ENCODE measurements around the gene SLC6A7. TPM values are rescaled to one million over a fixed set of nuclear protein-coding genes. Genes with fewer than 3 reads are reported as not detected.
"Not testable (repeated sequence)": the region's sequence is repeated elsewhere in the genome, so short reads cannot be mapped to it uniquely, and the experiment has no call there.

SLC6A7 gene
- total and polyA plus RNA-seq, 2 donors = under 0.01 to 0.07 TPM

- Histone ChIP-seq H3K27ac (ENCODE audit: low read depth in 1 of 2, low read length in 1 of 2) (no peak overlapping the region), H3K4me1 (ENCODE audit: control insufficient read depth in 2 of 2, insufficient read depth in 2 of 2, low read length in 2 of 2) (no peaks in the 10 kb centered on the region), H3K27me3 (ENCODE audit: control insufficient read depth in 2 of 2, insufficient read depth in 1 of 2, low read length in 1 of 2) (peaks cover 0 to 2% of the 10 kb centered on the region in 2 donors), H3K4me3 (ENCODE audit: low read length in 2 of 2) (no peak overlapping the region), H3K9me3 (ENCODE audit: control insufficient read depth in 2 of 2, insufficient read depth in 1 of 2, low read length in 1 of 2) (no peaks in the 10 kb centered on the region), H3K36me3 (ENCODE audit: control insufficient read depth in 2 of 2, insufficient read depth in 2 of 2, low read length in 1 of 2) (no peaks in the 10 kb centered on the region)
- no peak for DNase-seq (ENCODE audit: low read depth in 6 of 9, low spot score in 9 of 9)
- WGBS = 90% methylated on average over 3 of the region's 3 CpGs
Measured at GRCh38 chr5:150245808-150246207, 55.9 kb downstream of the SLC6A7 start.

DNA sequence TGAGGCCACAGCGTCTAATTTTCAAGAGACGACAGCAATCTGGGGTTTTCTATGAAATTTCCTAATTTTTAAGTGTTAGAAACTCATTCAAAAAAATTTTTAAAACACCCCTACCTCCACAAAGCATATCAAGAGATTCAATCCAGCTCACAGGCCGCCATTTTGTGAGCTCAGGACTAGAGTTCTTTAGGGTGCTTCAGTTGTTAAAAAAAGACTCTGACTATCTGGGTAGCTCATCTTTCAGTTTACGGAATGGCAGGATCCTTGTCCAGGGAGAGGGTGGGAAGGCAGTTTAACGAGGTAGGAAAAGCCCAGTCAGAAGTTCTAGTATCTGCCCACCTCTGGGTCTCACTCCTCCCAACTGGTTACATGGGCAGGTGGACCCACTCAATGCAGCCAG lies 56.6 kb downstream of the SLC6A7 start:
- Histone ChIP-seq H3K4me1 (ENCODE audit: control insufficient read depth in 2 of 2, insufficient read depth in 2 of 2, low read length in 2 of 2) (no peaks in the 10 kb centered on the region), H3K4me3 (ENCODE audit: low read length in 2 of 2) (no peak overlapping the region), H3K36me3 (ENCODE audit: control insufficient read depth in 2 of 2, insufficient read depth in 2 of 2, low read length in 1 of 2) (no peaks in the 10 kb centered on the region), H3K27me3 (ENCODE audit: control insufficient read depth in 2 of 2, insufficient read depth in 1 of 2, low read length in 1 of 2) (peaks cover 0 to 2% of the 10 kb centered on the region in 2 donors), H3K27ac (ENCODE audit: low read depth in 1 of 2, low read length in 1 of 2) (no peak overlapping the region), H3K9me3 (ENCODE audit: control insufficient read depth in 2 of 2, insufficient read depth in 1 of 2, low read length in 1 of 2) (no peaks in the 10 kb centered on the region)
- no peak for DNase-seq (ENCODE audit: low read depth in 6 of 9, low spot score in 9 of 9)
- 94% methylated on average over 5 of the region's 5 CpGs for WGBS

DNA sequence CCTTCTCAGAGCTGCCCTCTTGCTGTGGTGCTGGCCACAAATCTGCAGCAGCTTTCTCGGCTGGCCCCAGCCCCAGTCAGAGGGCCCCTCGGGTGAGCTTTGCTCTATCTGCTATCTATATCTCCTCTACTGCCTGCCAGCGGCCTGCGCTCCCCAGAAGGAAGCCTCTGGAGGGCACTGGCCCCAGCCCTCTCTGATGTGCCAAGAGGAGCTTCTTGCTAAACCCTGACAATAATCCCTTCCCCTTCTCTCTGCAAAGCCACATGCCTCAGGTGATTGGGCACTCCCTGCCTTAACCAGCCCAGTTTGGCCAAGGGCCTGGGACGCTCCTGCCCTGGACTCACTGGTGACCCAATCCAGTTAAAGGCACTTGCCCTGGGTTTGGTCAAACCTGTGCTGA lies 57.0 kb downstream of the SLC6A7 start:
- no peaks in the 10 kb centered on the region for H3K4me1 ChIP-seq (ENCODE audit: control insufficient read depth in 2 of 2, insufficient read depth in 2 of 2, low read length in 2 of 2)
- no peaks in the 10 kb centered on the region for H3K9me3 ChIP-seq (ENCODE audit: control insufficient read depth in 2 of 2, insufficient read depth in 1 of 2, low read length in 1 of 2)
- no peaks in the 10 kb centered on the region for H3K36me3 ChIP-seq (ENCODE audit: control insufficient read depth in 2 of 2, insufficient read depth in 2 of 2, low read length in 1 of 2)
- peaks cover 0 to under 1% of the 10 kb centered on the region in 2 donors for H3K27me3 ChIP-seq (ENCODE audit: control insufficient read depth in 2 of 2, insufficient read depth in 1 of 2, low read length in 1 of 2)
- H3K4me3 ChIP-seq (ENCODE audit: low read length in 2 of 2) = no peak overlapping the region
- 95% methylated on average over 5 of the region's 5 CpGs for WGBS
- DNase-seq (ENCODE audit: low read depth in 6 of 9, low spot score in 9 of 9) = no peak
- H3K27ac ChIP-seq (ENCODE audit: low read depth in 1 of 2, low read length in 1 of 2) = no peak overlapping the region

DNA sequence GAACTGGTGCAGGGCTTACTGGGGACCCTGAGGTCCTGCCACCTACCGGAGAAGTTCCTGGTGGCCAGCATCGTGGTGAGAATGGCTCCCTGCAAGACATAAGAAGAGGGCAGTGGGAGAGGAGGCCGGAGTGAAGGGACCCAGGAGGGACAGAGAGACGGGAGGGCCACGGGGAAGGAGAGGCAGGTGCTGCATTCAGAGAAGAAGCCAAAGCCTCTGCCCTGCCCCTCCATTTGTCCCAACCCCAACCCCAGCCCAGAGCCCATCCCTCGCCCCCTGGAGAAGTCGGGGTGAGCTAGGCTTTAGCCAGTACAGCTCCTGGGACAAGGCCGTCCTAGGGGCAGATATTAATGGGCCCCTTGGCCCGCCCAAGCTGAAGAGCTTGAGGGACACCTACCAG lies 57.9 kb downstream of the SLC6A7 start:
- Histone ChIP-seq H3K4me1 (ENCODE audit: control insufficient read depth in 2 of 2, insufficient read depth in 2 of 2, low read length in 2 of 2) (no peaks in the 10 kb centered on the region), H3K36me3 (ENCODE audit: control insufficient read depth in 2 of 2, insufficient read depth in 2 of 2, low read length in 1 of 2) (no peaks in the 10 kb centered on the region), H3K27me3 (ENCODE audit: control insufficient read depth in 2 of 2, insufficient read depth in 1 of 2, low read length in 1 of 2) (no peaks in the 10 kb centered on the region), H3K27ac (ENCODE audit: low read depth in 1 of 2, low read length in 1 of 2) (no peak overlapping the region), H3K4me3 (ENCODE audit: low read length in 2 of 2) (no peak overlapping the region), H3K9me3 (ENCODE audit: control insufficient read depth in 2 of 2, insufficient read depth in 1 of 2, low read length in 1 of 2) (no peaks in the 10 kb centered on the region)
- 94% methylated on average over 9 of the region's 9 CpGs for WGBS
- no peak for DNase-seq (ENCODE audit: low read depth in 6 of 9, low spot score in 9 of 9)

- H3K36me3 ChIP-seq (ENCODE audit: control insufficient read depth in 2 of 2, insufficient read depth in 2 of 2, low read length in 1 of 2); H3K4me1 ChIP-seq (ENCODE audit: control insufficient read depth in 2 of 2, insufficient read depth in 2 of 2, low read length in 2 of 2); H3K27ac ChIP-seq (ENCODE audit: low read depth in 1 of 2, low read length in 1 of 2); H3K27me3 ChIP-seq (ENCODE audit: control insufficient read depth in 2 of 2, insufficient read depth in 1 of 2, low read length in 1 of 2); H3K9me3 ChIP-seq (ENCODE audit: control insufficient read depth in 2 of 2, insufficient read depth in 1 of 2, low read length in 1 of 2); H3K4me3 ChIP-seq (ENCODE audit: low read length in 2 of 2); DNase-seq (ENCODE audit: low read depth in 6 of 9, low spot score in 9 of 9): not testable (repeated sequence)
- WGBS = 88% methylated on average over 6 of the region's 6 CpGs
Measured at GRCh38 chr5:150248493-150248892, 58.6 kb downstream of the SLC6A7 start.

DNA sequence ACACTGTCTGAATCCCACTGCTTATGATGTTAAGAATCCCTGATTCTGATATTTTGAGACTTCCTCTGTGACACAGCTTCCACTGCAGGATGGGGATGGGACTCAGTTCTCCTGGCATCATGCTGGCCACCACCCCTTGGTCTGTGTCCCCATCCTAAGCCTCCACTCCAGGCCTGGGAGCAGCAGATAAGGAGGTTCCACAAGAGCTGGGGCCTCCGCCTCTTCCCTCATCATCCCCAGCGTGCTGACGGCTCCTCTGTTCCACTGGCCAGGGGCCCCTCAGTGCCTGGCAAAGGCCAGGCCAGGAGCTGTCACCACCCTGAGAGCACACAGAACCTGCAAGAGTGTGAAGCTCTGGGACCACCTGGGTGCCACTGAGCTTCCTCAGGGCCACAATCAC lies 59.1 kb downstream of the SLC6A7 start:
- Histone ChIP-seq H3K27me3 (ENCODE audit: control insufficient read depth in 2 of 2, insufficient read depth in 1 of 2, low read length in 1 of 2) (no peaks in the 10 kb centered on the region), H3K4me3 (ENCODE audit: low read length in 2 of 2) (no peak overlapping the region), H3K4me1 (ENCODE audit: control insufficient read depth in 2 of 2, insufficient read depth in 2 of 2, low read length in 2 of 2) (no peaks in the 10 kb centered on the region), H3K27ac (ENCODE audit: low read depth in 1 of 2, low read length in 1 of 2) (no peak overlapping the region), H3K9me3 (ENCODE audit: control insufficient read depth in 2 of 2, insufficient read depth in 1 of 2, low read length in 1 of 2) (no peaks in the 10 kb centered on the region), H3K36me3 (ENCODE audit: control insufficient read depth in 2 of 2, insufficient read depth in 2 of 2, low read length in 1 of 2) (no peaks in the 10 kb centered on the region)
- WGBS = over 99% methylated on average over 3 of the region's 3 CpGs
- no peak for DNase-seq (ENCODE audit: low read depth in 6 of 9, low spot score in 9 of 9)

DNA sequence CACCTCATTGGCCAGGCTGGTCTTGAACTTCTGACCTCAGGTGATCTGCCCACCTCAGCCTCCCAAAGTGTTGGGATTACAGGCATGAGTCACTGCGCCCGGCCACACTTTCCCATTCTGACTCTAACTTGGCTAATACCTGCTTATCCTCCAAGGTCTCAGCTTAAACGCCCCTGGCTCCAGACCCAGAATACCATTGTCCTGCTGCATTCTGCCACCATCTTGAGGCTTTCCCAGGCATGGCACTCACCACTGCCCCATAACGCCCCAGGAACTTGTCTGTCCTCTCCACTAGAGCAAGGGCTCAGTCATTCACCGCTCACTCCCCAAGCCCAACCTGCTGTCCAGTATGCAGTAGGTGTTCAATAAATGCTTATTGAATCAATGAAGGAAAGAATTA lies 59.9 kb downstream of the SLC6A7 start:
- no peak for DNase-seq (ENCODE audit: low read depth in 6 of 9, low spot score in 9 of 9)
- H3K9me3 ChIP-seq (ENCODE audit: control insufficient read depth in 2 of 2, insufficient read depth in 1 of 2, low read length in 1 of 2) = no peaks in the 10 kb centered on the region
- no peak overlapping the region for H3K27ac ChIP-seq (ENCODE audit: low read depth in 1 of 2, low read length in 1 of 2)
- 97% methylated on average over 5 of the region's 5 CpGs for WGBS
- H3K4me3 ChIP-seq (ENCODE audit: low read length in 2 of 2) = no peak overlapping the region
- no peaks in the 10 kb centered on the region for H3K27me3 ChIP-seq (ENCODE audit: control insufficient read depth in 2 of 2, insufficient read depth in 1 of 2, low read length in 1 of 2)
- H3K4me1 ChIP-seq (ENCODE audit: control insufficient read depth in 2 of 2, insufficient read depth in 2 of 2, low read length in 2 of 2) = no peaks in the 10 kb centered on the region
- H3K36me3 ChIP-seq (ENCODE audit: control insufficient read depth in 2 of 2, insufficient read depth in 2 of 2, low read length in 1 of 2) = no peaks in the 10 kb centered on the region

- Histone ChIP-seq H3K27me3 (ENCODE audit: control insufficient read depth in 2 of 2, insufficient read depth in 1 of 2, low read length in 1 of 2) (no peaks in the 10 kb centered on the region), H3K4me1 (ENCODE audit: control insufficient read depth in 2 of 2, insufficient read depth in 2 of 2, low read length in 2 of 2) (no peaks in the 10 kb centered on the region), H3K4me3 (ENCODE audit: low read length in 2 of 2) (no peak overlapping the region), H3K9me3 (ENCODE audit: control insufficient read depth in 2 of 2, insufficient read depth in 1 of 2, low read length in 1 of 2) (no peaks in the 10 kb centered on the region), H3K27ac (ENCODE audit: low read depth in 1 of 2, low read length in 1 of 2) (no peak overlapping the region), H3K36me3 (ENCODE audit: control insufficient read depth in 2 of 2, insufficient read depth in 2 of 2, low read length in 1 of 2) (no peaks in the 10 kb centered on the region)
- DNase-seq (ENCODE audit: low read depth in 6 of 9, low spot score in 9 of 9) = no peak
- WGBS = 96% methylated on average over 7 of the region's 7 CpGs
Measured at GRCh38 chr5:150251504-150251903, 61.6 kb downstream of the SLC6A7 start.

DNA sequence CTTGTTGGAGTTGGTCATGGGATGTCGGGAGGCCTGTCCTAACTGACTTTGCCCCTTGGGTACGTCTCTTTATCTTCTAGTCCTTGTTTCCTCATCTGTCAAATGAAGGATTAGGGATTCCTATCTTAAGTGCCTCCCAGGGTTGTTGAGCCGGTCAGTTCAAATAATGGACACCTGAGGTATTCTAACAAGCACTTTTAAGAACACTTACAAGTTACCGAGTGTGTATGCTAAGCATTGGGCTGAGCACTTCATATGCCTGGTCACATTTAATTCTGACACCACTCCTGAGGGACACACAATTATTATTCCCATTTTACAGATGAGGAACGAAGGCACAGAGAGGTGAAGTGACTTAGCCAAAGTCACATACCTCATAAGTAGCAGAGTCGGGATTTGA lies 62.6 kb downstream of the SLC6A7 start:
- Histone ChIP-seq H3K27me3 (ENCODE audit: control insufficient read depth in 2 of 2, insufficient read depth in 1 of 2, low read length in 1 of 2) (no peaks in the 10 kb centered on the region), H3K27ac (ENCODE audit: low read depth in 1 of 2, low read length in 1 of 2) (no peak overlapping the region), H3K9me3 (ENCODE audit: control insufficient read depth in 2 of 2, insufficient read depth in 1 of 2, low read length in 1 of 2) (no peaks in the 10 kb centered on the region), H3K4me1 (ENCODE audit: control insufficient read depth in 2 of 2, insufficient read depth in 2 of 2, low read length in 2 of 2) (no peaks in the 10 kb centered on the region), H3K4me3 (ENCODE audit: low read length in 2 of 2) (no peak overlapping the region), H3K36me3 (ENCODE audit: control insufficient read depth in 2 of 2, insufficient read depth in 2 of 2, low read length in 1 of 2) (no peaks in the 10 kb centered on the region)
- 95% methylated on average over 6 of the region's 6 CpGs for WGBS
- DNase-seq (ENCODE audit: low read depth in 6 of 9, low spot score in 9 of 9) = no peak
